ENCODE data around the gene TPO. TPM values are rescaled to one million over a fixed set of nuclear protein-coding genes. Genes with fewer than 3 reads are reported as not detected.

The TPO gene
- polyA plus RNA-seq, 4 donors, result 0.34 to 1.7 (median 1.4) TPM; not detected in 1

GRCh38 chr2:1422716-1423285 is 9.5 kb downstream of the TPO start:
- Histone ChIP-seq H3K27me3 (ENCODE audit: control insufficient read depth in 3 of 3, insufficient read depth in 3 of 3, low read length in 3 of 3) (no peaks in the 10 kb centered on the region), H3K27ac (ENCODE audit: low read depth in 1 of 3, low read length in 2 of 3) (no peak overlapping the region), H3K9me3 (ENCODE audit: control insufficient read depth in 2 of 2, insufficient read depth in 1 of 2, low read depth in 1 of 2, low read length in 1 of 2) (no peaks in the 10 kb centered on the region), H3K4me3 (ENCODE audit: low read depth in 1 of 3, low read length in 3 of 3) (no peak overlapping the region), H3K4me1 (ENCODE audit: control insufficient read depth in 3 of 3, insufficient read depth in 2 of 3, low read depth in 1 of 3, low read length in 2 of 3) (no peaks in the 10 kb centered on the region), H3K36me3 (ENCODE audit: control insufficient read depth in 3 of 3, insufficient read depth in 2 of 3, low read depth in 1 of 3, low read length in 3 of 3) (no peaks in the 10 kb centered on the region)
- no peak for DNase-seq
- FAIRE-seq, result no peak
- WGBS, 3 donors, result 88 to 90% (median 88%) methylated on average over 26 of the region's 26 CpGs

DNA sequence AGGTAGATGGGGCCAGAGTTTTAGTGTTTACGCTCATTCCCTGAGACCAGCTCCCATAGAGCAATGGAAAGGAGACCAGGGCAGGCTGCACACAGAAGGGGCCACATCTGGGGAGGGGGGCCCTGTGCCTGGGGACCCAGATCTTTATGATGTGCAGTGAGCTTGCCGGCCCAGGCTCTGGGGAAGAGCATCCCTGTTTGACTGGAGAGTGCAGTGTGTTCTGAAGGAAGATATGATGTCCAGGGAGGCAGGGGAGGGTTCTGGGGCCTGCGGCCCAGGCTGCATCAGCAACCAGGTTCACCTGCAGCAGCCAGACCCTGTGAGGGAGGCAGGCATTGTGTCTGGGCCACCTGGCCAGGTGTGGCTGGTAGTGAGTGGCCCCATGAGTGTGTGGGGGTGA is 13.8 kb downstream of the TPO start:
- Histone ChIP-seq H3K27me3 (ENCODE audit: control insufficient read depth in 3 of 3, insufficient read depth in 3 of 3, low read length in 3 of 3) (no peaks in the 10 kb centered on the region), H3K4me3 (ENCODE audit: low read depth in 1 of 3, low read length in 3 of 3) (no peak overlapping the region), H3K9me3 (ENCODE audit: control insufficient read depth in 2 of 2, insufficient read depth in 1 of 2, low read depth in 1 of 2, low read length in 1 of 2) (no peaks in the 10 kb centered on the region), H3K4me1 (ENCODE audit: control insufficient read depth in 3 of 3, insufficient read depth in 2 of 3, low read depth in 1 of 3, low read length in 2 of 3) (no peaks in the 10 kb centered on the region), H3K36me3 (ENCODE audit: control insufficient read depth in 3 of 3, insufficient read depth in 2 of 3, low read depth in 1 of 3, low read length in 3 of 3) (no peaks in the 10 kb centered on the region), H3K27ac (ENCODE audit: low read depth in 1 of 3, low read length in 2 of 3) (no peak overlapping the region)
- 80 to 88% (median 87%) methylated on average over 3 of the region's 3 CpGs for WGBS, 3 donors
- FAIRE-seq, result no peak
- no peak for DNase-seq

GRCh38 chr2:1429895-1430294 is 16.6 kb downstream of the TPO start:
- FAIRE-seq (no peak), DNase-seq (no peak)
- Histone ChIP-seq H3K36me3 (ENCODE audit: control insufficient read depth in 3 of 3, insufficient read depth in 2 of 3, low read depth in 1 of 3, low read length in 3 of 3) (no peaks in the 10 kb centered on the region), H3K27ac (ENCODE audit: low read depth in 1 of 3, low read length in 2 of 3) (no peak overlapping the region), H3K9me3 (ENCODE audit: control insufficient read depth in 2 of 2, insufficient read depth in 1 of 2, low read depth in 1 of 2, low read length in 1 of 2) (no peaks in the 10 kb centered on the region), H3K27me3 (ENCODE audit: control insufficient read depth in 3 of 3, insufficient read depth in 3 of 3, low read length in 3 of 3) (no peaks in the 10 kb centered on the region), H3K4me1 (ENCODE audit: control insufficient read depth in 3 of 3, insufficient read depth in 2 of 3, low read depth in 1 of 3, low read length in 2 of 3) (no peaks in the 10 kb centered on the region), H3K4me3 (ENCODE audit: low read depth in 1 of 3, low read length in 3 of 3) (no peak overlapping the region)
- 69 to 79% (median 72%) methylated on average over 2 of the region's 2 CpGs for WGBS, 3 donors

DNA sequence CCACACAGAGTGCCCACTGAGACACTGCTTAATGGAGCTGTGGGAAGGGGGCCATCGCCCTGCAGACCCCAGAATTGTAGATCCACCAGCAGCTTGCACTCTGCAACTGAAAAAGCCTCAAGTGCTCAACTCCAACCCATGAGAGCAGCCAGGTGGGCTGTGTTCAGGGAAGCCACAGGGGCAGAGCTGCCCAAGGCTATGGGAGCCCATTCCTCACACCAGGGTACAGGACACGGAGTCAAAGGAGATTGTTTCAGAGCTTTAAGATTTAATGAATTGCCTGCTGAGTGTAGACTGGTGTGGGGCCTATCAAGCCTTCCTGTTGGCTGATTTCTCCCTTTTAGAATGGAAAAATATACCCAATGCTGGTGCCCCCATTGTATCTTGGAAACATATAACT is 17.2 kb downstream of the TPO start:
- no peak for DNase-seq

DNA sequence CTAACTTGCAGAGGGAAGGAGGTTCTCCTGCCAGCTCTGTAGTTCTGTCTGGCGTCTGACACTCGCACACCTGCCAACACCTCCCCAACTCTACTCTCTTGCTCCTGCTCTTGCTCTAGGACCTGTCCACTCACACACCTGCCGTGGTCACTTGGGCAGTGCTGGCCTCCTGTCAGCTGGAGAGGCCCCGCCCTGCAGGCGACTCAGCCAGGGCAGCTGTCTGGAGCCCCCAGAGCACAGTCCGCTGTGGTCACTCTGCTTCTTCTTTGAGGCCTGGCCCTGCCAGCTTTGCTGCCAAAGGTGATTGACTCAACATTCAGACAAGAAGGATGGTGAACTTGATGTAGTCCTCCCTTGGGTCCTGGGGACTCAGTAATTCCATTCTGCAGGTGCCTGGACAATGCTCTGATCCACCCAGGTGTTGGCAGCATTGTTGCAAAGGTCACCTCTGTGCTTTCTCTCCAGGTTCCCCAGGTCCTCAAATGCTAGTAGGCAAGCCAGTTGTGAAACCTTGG is 18.7 kb downstream of the TPO start:
- DNase-seq (no peak), FAIRE-seq (no peak)
- Histone ChIP-seq H3K27me3 (ENCODE audit: control insufficient read depth in 3 of 3, insufficient read depth in 3 of 3, low read length in 3 of 3) (no peaks in the 10 kb centered on the region), H3K4me3 (ENCODE audit: low read depth in 1 of 3, low read length in 3 of 3) (no peak overlapping the region), H3K9me3 (ENCODE audit: control insufficient read depth in 2 of 2, insufficient read depth in 1 of 2, low read depth in 1 of 2, low read length in 1 of 2) (no peaks in the 10 kb centered on the region), H3K4me1 (ENCODE audit: control insufficient read depth in 3 of 3, insufficient read depth in 2 of 3, low read depth in 1 of 3, low read length in 2 of 3) (no peaks in the 10 kb centered on the region), H3K27ac (ENCODE audit: low read depth in 1 of 3, low read length in 2 of 3) (no peak overlapping the region), H3K36me3 (ENCODE audit: control insufficient read depth in 3 of 3, insufficient read depth in 2 of 3, low read depth in 1 of 3, low read length in 3 of 3) (no peaks in the 10 kb centered on the region)
- whole genome bisulfite sequencing, 3 donors, result 81 to 90% (median 87%) methylated on average over 6 of the region's 6 CpGs

More for the DNA sequence above, 17.2 kb downstream of the TPO start:
- H3K27ac ChIP-seq (ENCODE audit: low read depth in 1 of 3, low read length in 2 of 3), result no peak overlapping the region
- no peaks in the 10 kb centered on the region for H3K36me3 ChIP-seq (ENCODE audit: control insufficient read depth in 3 of 3, insufficient read depth in 2 of 3, low read depth in 1 of 3, low read length in 3 of 3)
- no peaks in the 10 kb centered on the region for H3K9me3 ChIP-seq (ENCODE audit: control insufficient read depth in 2 of 2, insufficient read depth in 1 of 2, low read depth in 1 of 2, low read length in 1 of 2)
- FAIRE-seq, result no peak
- WGBS, 3 donors, result 50 to 75% (median 66%) methylated on average over 2 of the region's 2 CpGs
- no peaks in the 10 kb centered on the region for H3K27me3 ChIP-seq (ENCODE audit: control insufficient read depth in 3 of 3, insufficient read depth in 3 of 3, low read length in 3 of 3)
- no peaks in the 10 kb centered on the region for H3K4me1 ChIP-seq (ENCODE audit: control insufficient read depth in 3 of 3, insufficient read depth in 2 of 3, low read depth in 1 of 3, low read length in 2 of 3)
- no peak overlapping the region for H3K4me3 ChIP-seq (ENCODE audit: low read depth in 1 of 3, low read length in 3 of 3)

GRCh38 chr2:1432726-1433125 is 19.5 kb downstream of the TPO start:
- 78 to 85% (median 81%) methylated on average over 2 of the region's 2 CpGs for WGBS, 3 donors
- no peak overlapping the region for H3K27ac ChIP-seq (ENCODE audit: low read depth in 1 of 3, low read length in 2 of 3)
- H3K36me3 ChIP-seq (ENCODE audit: control insufficient read depth in 3 of 3, insufficient read depth in 2 of 3, low read depth in 1 of 3, low read length in 3 of 3), result no peaks in the 10 kb centered on the region
- no peak overlapping the region for H3K4me3 ChIP-seq (ENCODE audit: low read depth in 1 of 3, low read length in 3 of 3)
- FAIRE-seq, result no peak
- no peaks in the 10 kb centered on the region for H3K4me1 ChIP-seq (ENCODE audit: control insufficient read depth in 3 of 3, insufficient read depth in 2 of 3, low read depth in 1 of 3, low read length in 2 of 3)
- H3K9me3 ChIP-seq (ENCODE audit: control insufficient read depth in 2 of 2, insufficient read depth in 1 of 2, low read depth in 1 of 2, low read length in 1 of 2), result no peaks in the 10 kb centered on the region
- no peak for DNase-seq
- no peaks in the 10 kb centered on the region for H3K27me3 ChIP-seq (ENCODE audit: control insufficient read depth in 3 of 3, insufficient read depth in 3 of 3, low read length in 3 of 3)

DNA sequence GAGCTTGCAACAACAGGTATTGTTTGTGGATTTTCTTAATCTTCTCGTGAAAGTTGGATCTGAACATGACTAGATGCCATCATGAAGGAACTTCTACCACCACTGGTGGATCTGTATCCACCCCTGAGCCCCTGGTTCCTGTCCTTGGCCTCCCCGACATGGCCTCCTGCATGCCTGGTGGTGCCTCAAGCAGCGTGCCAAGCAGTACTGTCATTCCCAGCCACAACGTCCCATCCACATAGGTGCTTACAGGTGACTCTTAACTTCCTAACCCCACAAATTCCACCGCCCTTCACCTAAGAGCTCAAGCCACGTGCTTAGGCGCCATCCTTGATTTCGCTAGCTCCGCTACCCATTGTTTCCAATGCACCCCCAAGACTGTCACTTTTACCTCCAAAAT is 23.1 kb downstream of the TPO start:
- H3K4me3 ChIP-seq (ENCODE audit: low read depth in 1 of 3, low read length in 3 of 3), result no peak overlapping the region
- no peaks in the 10 kb centered on the region for H3K27me3 ChIP-seq (ENCODE audit: control insufficient read depth in 3 of 3, insufficient read depth in 3 of 3, low read length in 3 of 3)
- H3K36me3 ChIP-seq (ENCODE audit: control insufficient read depth in 3 of 3, insufficient read depth in 2 of 3, low read depth in 1 of 3, low read length in 3 of 3), result no peaks in the 10 kb centered on the region
- H3K4me1 ChIP-seq (ENCODE audit: control insufficient read depth in 3 of 3, insufficient read depth in 2 of 3, low read depth in 1 of 3, low read length in 2 of 3), result no peaks in the 10 kb centered on the region
- DNase-seq, result no peak
- WGBS, 3 donors, result 85 to 90% (median 86%) methylated on average over 9 of the region's 9 CpGs
- H3K9me3 ChIP-seq (ENCODE audit: control insufficient read depth in 2 of 2, insufficient read depth in 1 of 2, low read depth in 1 of 2, low read length in 1 of 2), result no peaks in the 10 kb centered on the region
- no peak overlapping the region for H3K27ac ChIP-seq (ENCODE audit: low read depth in 1 of 3, low read length in 2 of 3)
- FAIRE-seq, result no peak

- no peak overlapping the region for H3K4me3 ChIP-seq (ENCODE audit: low read depth in 1 of 3, low read length in 3 of 3)
- DNase-seq (no peak), FAIRE-seq (no peak)
- no peaks in the 10 kb centered on the region for H3K27me3 ChIP-seq (ENCODE audit: control insufficient read depth in 3 of 3, insufficient read depth in 3 of 3, low read length in 3 of 3)
- H3K4me1 ChIP-seq (ENCODE audit: control insufficient read depth in 3 of 3, insufficient read depth in 2 of 3, low read depth in 1 of 3, low read length in 2 of 3), result no peaks in the 10 kb centered on the region
- no peaks in the 10 kb centered on the region for H3K36me3 ChIP-seq (ENCODE audit: control insufficient read depth in 3 of 3, insufficient read depth in 2 of 3, low read depth in 1 of 3, low read length in 3 of 3)
- 81 to 89% (median 82%) methylated on average over 11 of the region's 11 CpGs for WGBS, 3 donors
- H3K9me3 ChIP-seq (ENCODE audit: control insufficient read depth in 2 of 2, insufficient read depth in 1 of 2, low read depth in 1 of 2, low read length in 1 of 2), result no peaks in the 10 kb centered on the region
- H3K27ac ChIP-seq (ENCODE audit: low read depth in 1 of 3, low read length in 2 of 3), result no peak overlapping the region
Observed at GRCh38 chr2:1437101-1437500, 23.8 kb downstream of the TPO start.

GRCh38 chr2:1437537-1437936 is 24.3 kb downstream of the TPO start:
- Histone ChIP-seq H3K4me1 (ENCODE audit: control insufficient read depth in 3 of 3, insufficient read depth in 2 of 3, low read depth in 1 of 3, low read length in 2 of 3) (no peaks in the 10 kb centered on the region), H3K27me3 (ENCODE audit: control insufficient read depth in 3 of 3, insufficient read depth in 3 of 3, low read length in 3 of 3) (no peaks in the 10 kb centered on the region), H3K27ac (ENCODE audit: low read depth in 1 of 3, low read length in 2 of 3) (no peak overlapping the region), H3K9me3 (ENCODE audit: control insufficient read depth in 2 of 2, insufficient read depth in 1 of 2, low read depth in 1 of 2, low read length in 1 of 2) (no peaks in the 10 kb centered on the region), H3K4me3 (ENCODE audit: low read depth in 1 of 3, low read length in 3 of 3) (no peak overlapping the region), H3K36me3 (ENCODE audit: control insufficient read depth in 3 of 3, insufficient read depth in 2 of 3, low read depth in 1 of 3, low read length in 3 of 3) (no peaks in the 10 kb centered on the region)
- no peak for DNase-seq
- no peak for FAIRE-seq
- 73 to 87% (median 84%) methylated on average over 4 of the region's 4 CpGs for WGBS, 3 donors

Data from small intestine (tissue), 7 donors.